SH-SY5Y (cell line): ENCODE data around the gene PTPN14.

Experiments used
- GATA2 ChIP-seq: IDR thresholded peaks from 2 replicates; pipeline ENCODE4 v1.6.1; 2011; ENCODE audit warnings: mild to moderate bottlenecking, low read depth, low read length
- GATA3 ChIP-seq: IDR thresholded peaks from 2 replicates; pipeline ENCODE4 v1.6.1; 2011; ENCODE audit warnings: low read depth, mild to moderate bottlenecking, low read length, moderate library complexity

PTPN14 gene

GRCh38 chr1:214435867-214436266 lies 115.5 kb downstream of the PTPN14 start:
- TF ChIP-seq GATA2 (no peak), GATA3 (no peak)

GRCh38 chr1:214432245-214432644 lies 119.2 kb downstream of the PTPN14 start:
- TF ChIP-seq GATA2, result no peak
- TF ChIP-seq GATA3, result no peak

- TF ChIP-seq GATA3, result no peak
- TF ChIP-seq GATA2, result no peak
These were observed 121.2 kb downstream of the PTPN14 start for GRCh38 chr1:214429951-214430770.

GRCh38 chr1:214427871-214428277 lies 123.5 kb downstream of the PTPN14 start:
- TF ChIP-seq GATA3 (no peak), GATA2 (no peak)

- TF ChIP-seq GATA2 (no peak), GATA3 (no peak)
These were observed 125.0 kb downstream of the PTPN14 start for GRCh38 chr1:214426426-214426812.

- TF ChIP-seq GATA2, result no peak
- no peak for TF ChIP-seq GATA3
These were observed 125.5 kb downstream of the PTPN14 start for GRCh38 chr1:214425716-214426425.

GRCh38 chr1:214425101-214425500 lies 126.3 kb downstream of the PTPN14 start:
- no peak for TF ChIP-seq GATA3
- TF ChIP-seq GATA2, result no peak

GRCh38 chr1:214423045-214423444 lies 128.4 kb downstream of the PTPN14 start:
- no peak for TF ChIP-seq GATA2
- no peak for TF ChIP-seq GATA3

- no peak for TF ChIP-seq GATA3
- TF ChIP-seq GATA2, result no peak
These were observed 129.2 kb downstream of the PTPN14 start for GRCh38 chr1:214422137-214422671.

- TF ChIP-seq GATA3, result no peak
- no peak for TF ChIP-seq GATA2
These were observed 130.6 kb downstream of the PTPN14 start for GRCh38 chr1:214420833-214421232.

GRCh38 chr1:214420341-214420740 lies 131.1 kb downstream of the PTPN14 start:
- TF ChIP-seq GATA3 (no peak), GATA2 (no peak)

GRCh38 chr1:214419650-214420049 lies 131.8 kb downstream of the PTPN14 start:
- TF ChIP-seq GATA2, result no peak

- TF ChIP-seq GATA2 (no peak), GATA3 (no peak)
These were observed 133.0 kb downstream of the PTPN14 start for GRCh38 chr1:214418391-214418790.

GRCh38 chr1:214417545-214418210 lies 133.7 kb downstream of the PTPN14 start:
- TF ChIP-seq GATA3 (no peak), GATA2 (no peak)
